Measurements from ENCODE around the gene RIOX2.

RIOX2 gene

GRCh38 chr3:97988784-97989568 lies 16.7 kb upstream of the RIOX2 start:
- DNase-seq = no peak

- no peak for DNase-seq
Measured at GRCh38 chr3:97987306-97987705, 15.1 kb upstream of the RIOX2 start.

- DNase-seq = peak; percentile 57
Measured at GRCh38 chr3:97983933-97984491, 11.8 kb upstream of the RIOX2 start.

GRCh38 chr3:97981886-97982285 lies 9.7 kb upstream of the RIOX2 start:
- DNase-seq = peak; percentile 36

- DNase-seq = peak; percentile 45
Measured at GRCh38 chr3:97979610-97980009, 7.4 kb upstream of the RIOX2 start.

GRCh38 chr3:97975466-97975865 lies 3.2 kb upstream of the RIOX2 start:
- no peak for DNase-seq

GRCh38 chr3:97974996-97975395 lies 2.8 kb upstream of the RIOX2 start:
- no peak for DNase-seq

- no peak for DNase-seq
Measured at GRCh38 chr3:97972976-97973375, 745 bp upstream of the RIOX2 start.

GRCh38 chr3:97970956-97971620 lies 1.1 kb downstream of the RIOX2 start:
- no peak for DNase-seq

GRCh38 chr3:97970156-97970555 lies 2.1 kb downstream of the RIOX2 start:
- DNase-seq = no peak

GRCh38 chr3:97969541-97969940 lies 2.7 kb downstream of the RIOX2 start:
- no peak for DNase-seq

GRCh38 chr3:97968376-97968775 lies 3.9 kb downstream of the RIOX2 start:
- DNase-seq = no peak

GRCh38 chr3:97967966-97968365 lies 4.3 kb downstream of the RIOX2 start:
- DNase-seq = no peak

GRCh38 chr3:97960993-97961766 lies 11.1 kb downstream of the RIOX2 start:
- DNase-seq = peak; percentile 48

GRCh38 chr3:97960551-97960950 lies 11.7 kb downstream of the RIOX2 start:
- no peak for DNase-seq

- DNase-seq = no peak
Measured at GRCh38 chr3:97959872-97960271, 12.4 kb downstream of the RIOX2 start.

- no peak for DNase-seq
Measured at GRCh38 chr3:97958796-97959195, 13.4 kb downstream of the RIOX2 start.

- no peak for DNase-seq
Measured at GRCh38 chr3:97958396-97958795, 13.8 kb downstream of the RIOX2 start.

GRCh38 chr3:97957617-97958311 lies 14.5 kb downstream of the RIOX2 start:
- no peak for DNase-seq

GRCh38 chr3:97956051-97956450 lies 16.2 kb downstream of the RIOX2 start:
- DNase-seq = no peak

- DNase-seq = no peak
Measured at GRCh38 chr3:97954228-97954827, 17.9 kb downstream of the RIOX2 start.

- DNase-seq = no peak
Measured at GRCh38 chr3:97952872-97953271, 19.4 kb downstream of the RIOX2 start.

All from right hindlimb (tissue), 1 donor.